ENCODE results near the gene IQGAP3. TPM values are rescaled to one million over a fixed set of nuclear protein-coding genes. Genes with fewer than 3 reads are reported as not detected.

The IQGAP3 gene
- polyA plus RNA-seq, 2 of the 4 experiments (the other 2 are of a cell fraction), result 15.6 to 17.0 TPM

GRCh38 chr1:156489166-156489934 is 83.0 kb downstream of the IQGAP3 start:
- Histone ChIP-seq H3K27ac (peak overlapping the region; percentile 48 to 75; a peak in 3 of 6 replicates), H3K4me2 (peak overlapping the region; percentile 72), H3K4me3 (no peak overlapping the region), H3K4me1 (peaks cover 64% of the 10 kb centered on the region), H3K9me3 (no peaks in the 10 kb centered on the region)
- 75% methylated on average over 10 of the region's 12 CpGs for WGBS (ENCODE audit: missing lambda C conversion rate)
- ChIA-PET CTCF (interaction anchor here (0.6 to 31.7 kb wide), 7 partner anchors 10 to 1161 kb away, joined by 3 to 474 read pairs (median 4); partner anchors contain the start of gene MEF2D), POLR2A (interaction anchor here (0.7 to 1.6 kb wide), 3 partner anchors 11 to 102 kb away, joined by 3 to 4 read pairs (median 4); partner anchors contain the start of genes MEF2D and NAXE)
- DNase-seq (ENCODE audit: low read depth in 1 of 2, low spot score in 1 of 2) (no peak), FAIRE-seq (no peak), ATAC-seq (peak; percentile 3 to 31; a peak in 3 of 6 replicates)
- TF ChIP-seq CTCF (IDR thresholded peaks at IDR 0.05) (no peak), JUN (IDR thresholded peaks at IDR 0.05) (no peak), BCL3 (IDR thresholded peaks at IDR 0.05) (no peak), FOSB (CRISPR knock-in tag; IDR thresholded peaks at IDR 0.05) (no peak), ESRRA (IDR thresholded peaks at IDR 0.05; ENCODE audit: borderline replicate concordance, low read length) (no peak), ZFP36 (IDR thresholded peaks at IDR 0.05; ENCODE audit: borderline replicate concordance, partially characterized antibody) (no peak), CHD2 (IDR thresholded peaks at IDR 0.05; ENCODE audit: low read length, partially characterized antibody) (no peak), JUNB (IDR thresholded peaks at IDR 0.05) (no peak), CBX2 (IDR thresholded peaks at IDR 0.05; ENCODE audit: borderline replicate concordance, low read depth) (no peak), HDAC2 (IDR thresholded peaks at IDR 0.05) (no peak), MAZ (IDR thresholded peaks at IDR 0.05; ENCODE audit: borderline replicate concordance, low read depth, low read length) (no peak), HOXA7 (CRISPR knock-in tag; IDR thresholded peaks at IDR 0.05) (no peak), HES2 (IDR thresholded peaks at IDR 0.05) (no peak), CBX8 (IDR thresholded peaks at IDR 0.05) (no peak), PHF8 (IDR thresholded peaks at IDR 0.05; ENCODE audit: borderline replicate concordance, low read depth) (no peak), EP300 (IDR thresholded peaks at IDR 0.05) (no peak)

GRCh38 chr1:156488566-156489165 is 83.7 kb downstream of the IQGAP3 start:
- no peak for DNase-seq (ENCODE audit: low read depth in 1 of 2, low spot score in 1 of 2)
- ATAC-seq, result no peak
- POLR2A ChIA-PET, result interaction anchor here (0.6 to 1.4 kb wide), 3 partner anchors 10 to 14 kb away, joined by 3 to 4 read pairs (median 3); partner anchors contain the start of gene MEF2D
- H3K4me1 ChIP-seq, result peaks cover 59% of the 10 kb centered on the region
- CTCF ChIA-PET, result interaction anchor here (0.6 to 31.7 kb wide), 8 partner anchors 11 to 1160 kb away, joined by 3 to 474 read pairs (median 4); partner anchors contain the start of gene MEF2D
- no peak overlapping the region for H3K4me2 ChIP-seq
- FAIRE-seq, result no peak
- H3K9me3 ChIP-seq, result no peaks in the 10 kb centered on the region
- 88% methylated on average over 4 of the region's 5 CpGs for WGBS (ENCODE audit: missing lambda C conversion rate)
- H3K27ac ChIP-seq, result peak overlapping the region in 1 of 2 experiments; percentile 75; a peak in 1 of 6 replicates
- no peak overlapping the region for H3K4me3 ChIP-seq
- TF ChIP-seq BHLHE40 (IDR thresholded peaks at IDR 0.05; ENCODE audit: low read depth, low read length) (no peak), ZFP36 (IDR thresholded peaks at IDR 0.05; ENCODE audit: borderline replicate concordance, partially characterized antibody) (no peak), HOXA7 (CRISPR knock-in tag; IDR thresholded peaks at IDR 0.05) (no peak), SREBF2 (IDR thresholded peaks at IDR 0.05) (no peak), FOXS1 (CRISPR knock-in tag; IDR thresholded peaks at IDR 0.05) (no peak), SMC3 (IDR thresholded peaks at IDR 0.05) (no peak), BCL3 (IDR thresholded peaks at IDR 0.05) (no peak), REST (IDR thresholded peaks at IDR 0.05) (no peak), EP300 (IDR thresholded peaks at IDR 0.05) (no peak), FOSB (CRISPR knock-in tag; IDR thresholded peaks at IDR 0.05) (no peak), CTCF (IDR thresholded peaks at IDR 0.05) (no peak), MYC (IDR thresholded peaks at IDR 0.05; ENCODE audit: borderline replicate concordance, low read length) (no peak), MAZ (IDR thresholded peaks at IDR 0.05; ENCODE audit: borderline replicate concordance, low read depth, low read length) (no peak), GATA3 (IDR thresholded peaks at IDR 0.05; ENCODE audit: borderline replicate concordance) (no peak)
